ENCODE data around the gene CLCN2.

The CLCN2 gene

GRCh38 chr3:184387174-184387714 is 25.8 kb upstream of the CLCN2 start:
- Histone ChIP-seq H3K9me3 (ENCODE audit: control insufficient read depth, low read depth, low read length) (no peaks in the 10 kb centered on the region), H3K4me1 (ENCODE audit: control insufficient read depth, low read depth, low read length) (no peaks in the 10 kb centered on the region), H3K9ac (ENCODE audit: low read length) (no peak overlapping the region), H3K4me3 (ENCODE audit: low read length) (no peak overlapping the region), H3K27ac (ENCODE audit: low read length) (no peak overlapping the region), H3K36me3 (ENCODE audit: control insufficient read depth, low read depth, low read length) (no peaks in the 10 kb centered on the region), H3K27me3 (ENCODE audit: control insufficient read depth, insufficient read depth, low read length) (peaks cover 10% of the 10 kb centered on the region)

- Histone ChIP-seq H3K9ac (ENCODE audit: low read length) (no peak overlapping the region), H3K9me3 (ENCODE audit: control insufficient read depth, low read depth, low read length) (no peaks in the 10 kb centered on the region)
These were observed 24.8 kb upstream of the CLCN2 start for GRCh38 chr3:184386047-184386806.

GRCh38 chr3:184384856-184385422 is 23.5 kb upstream of the CLCN2 start:
- Histone ChIP-seq H3K27ac (ENCODE audit: low read length) (no peak overlapping the region), H3K9me3 (ENCODE audit: control insufficient read depth, low read depth, low read length) (no peaks in the 10 kb centered on the region), H3K4me3 (ENCODE audit: low read length) (no peak overlapping the region), H3K4me1 (ENCODE audit: control insufficient read depth, low read depth, low read length) (no peaks in the 10 kb centered on the region), H3K27me3 (ENCODE audit: control insufficient read depth, insufficient read depth, low read length) (peaks cover 29% of the 10 kb centered on the region), H3K9ac (ENCODE audit: low read length) (no peak overlapping the region), H3K36me3 (ENCODE audit: control insufficient read depth, low read depth, low read length) (no peaks in the 10 kb centered on the region)

More at GRCh38 chr3:184386047-184386806, 24.8 kb upstream of the CLCN2 start:
- no peak overlapping the region for H3K4me3 ChIP-seq (ENCODE audit: low read length)
- H3K27me3 ChIP-seq (ENCODE audit: control insufficient read depth, insufficient read depth, low read length) = peaks cover 20% of the 10 kb centered on the region
- no peaks in the 10 kb centered on the region for H3K36me3 ChIP-seq (ENCODE audit: control insufficient read depth, low read depth, low read length)
- H3K27ac ChIP-seq (ENCODE audit: low read length) = no peak overlapping the region
- H3K4me1 ChIP-seq (ENCODE audit: control insufficient read depth, low read depth, low read length) = no peaks in the 10 kb centered on the region

- Histone ChIP-seq H3K4me3 (ENCODE audit: low read length) (no peak overlapping the region), H3K27me3 (ENCODE audit: control insufficient read depth, insufficient read depth, low read length) (peaks cover 31% of the 10 kb centered on the region), H3K9me3 (ENCODE audit: control insufficient read depth, low read depth, low read length) (no peaks in the 10 kb centered on the region), H3K4me1 (ENCODE audit: control insufficient read depth, low read depth, low read length) (no peaks in the 10 kb centered on the region), H3K9ac (ENCODE audit: low read length) (no peak overlapping the region), H3K27ac (ENCODE audit: low read length) (no peak overlapping the region), H3K36me3 (ENCODE audit: control insufficient read depth, low read depth, low read length) (no peaks in the 10 kb centered on the region)
These were observed 22.9 kb upstream of the CLCN2 start for GRCh38 chr3:184384342-184384741.

GRCh38 chr3:184383033-184383740 is 21.8 kb upstream of the CLCN2 start:
- H3K9ac ChIP-seq (ENCODE audit: low read length) = no peak overlapping the region
- H3K4me1 ChIP-seq (ENCODE audit: control insufficient read depth, low read depth, low read length) = peaks cover 10% of the 10 kb centered on the region
- no peaks in the 10 kb centered on the region for H3K9me3 ChIP-seq (ENCODE audit: control insufficient read depth, low read depth, low read length)
- H3K27ac ChIP-seq (ENCODE audit: low read length) = no peak overlapping the region
- H3K4me3 ChIP-seq (ENCODE audit: low read length) = no peak overlapping the region
- H3K27me3 ChIP-seq (ENCODE audit: control insufficient read depth, insufficient read depth, low read length) = peaks cover 42% of the 10 kb centered on the region
- H3K36me3 ChIP-seq (ENCODE audit: control insufficient read depth, low read depth, low read length) = no peaks in the 10 kb centered on the region

- Histone ChIP-seq H3K27me3 (ENCODE audit: control insufficient read depth, insufficient read depth, low read length) (peaks cover 49% of the 10 kb centered on the region), H3K4me1 (ENCODE audit: control insufficient read depth, low read depth, low read length) (peaks cover 17% of the 10 kb centered on the region), H3K27ac (ENCODE audit: low read length) (no peak overlapping the region), H3K4me3 (ENCODE audit: low read length) (no peak overlapping the region), H3K9me3 (ENCODE audit: control insufficient read depth, low read depth, low read length) (no peaks in the 10 kb centered on the region), H3K36me3 (ENCODE audit: control insufficient read depth, low read depth, low read length) (no peaks in the 10 kb centered on the region), H3K9ac (ENCODE audit: low read length) (no peak overlapping the region)
These were observed 21.1 kb upstream of the CLCN2 start for GRCh38 chr3:184382326-184383032.

GRCh38 chr3:184381261-184382224 is 20.1 kb upstream of the CLCN2 start:
- no peaks in the 10 kb centered on the region for H3K36me3 ChIP-seq (ENCODE audit: control insufficient read depth, low read depth, low read length)
- peak overlapping the region; percentile 49 for H3K4me3 ChIP-seq (ENCODE audit: low read length)
- no peaks in the 10 kb centered on the region for H3K9me3 ChIP-seq (ENCODE audit: control insufficient read depth, low read depth, low read length)
- peaks cover 49% of the 10 kb centered on the region for H3K27me3 ChIP-seq (ENCODE audit: control insufficient read depth, insufficient read depth, low read length)
- H3K27ac ChIP-seq (ENCODE audit: low read length) = no peak overlapping the region
- H3K4me1 ChIP-seq (ENCODE audit: control insufficient read depth, low read depth, low read length) = peaks cover 20% of the 10 kb centered on the region
- no peak overlapping the region for H3K9ac ChIP-seq (ENCODE audit: low read length)

- H3K27me3 ChIP-seq (ENCODE audit: control insufficient read depth, insufficient read depth, low read length) = peaks cover 49% of the 10 kb centered on the region
These were observed 19.3 kb upstream of the CLCN2 start for GRCh38 chr3:184380627-184381260.

GRCh38 chr3:184380185-184380626 is 18.8 kb upstream of the CLCN2 start:
- H3K36me3 ChIP-seq (ENCODE audit: control insufficient read depth, low read depth, low read length) = no peaks in the 10 kb centered on the region
- H3K27me3 ChIP-seq (ENCODE audit: control insufficient read depth, insufficient read depth, low read length) = peaks cover 49% of the 10 kb centered on the region
- H3K4me3 ChIP-seq (ENCODE audit: low read length) = peak overlapping the region; percentile 49
- no peaks in the 10 kb centered on the region for H3K9me3 ChIP-seq (ENCODE audit: control insufficient read depth, low read depth, low read length)
- H3K9ac ChIP-seq (ENCODE audit: low read length) = no peak overlapping the region
- no peak overlapping the region for H3K27ac ChIP-seq (ENCODE audit: low read length)
- H3K4me1 ChIP-seq (ENCODE audit: control insufficient read depth, low read depth, low read length) = peaks cover 20% of the 10 kb centered on the region

More at GRCh38 chr3:184380627-184381260, 19.3 kb upstream of the CLCN2 start:
- Histone ChIP-seq H3K9ac (ENCODE audit: low read length) (no peak overlapping the region), H3K27ac (ENCODE audit: low read length) (no peak overlapping the region), H3K9me3 (ENCODE audit: control insufficient read depth, low read depth, low read length) (no peaks in the 10 kb centered on the region), H3K4me1 (ENCODE audit: control insufficient read depth, low read depth, low read length) (peaks cover 20% of the 10 kb centered on the region), H3K4me3 (ENCODE audit: low read length) (peak overlapping the region; percentile 49), H3K36me3 (ENCODE audit: control insufficient read depth, low read depth, low read length) (no peaks in the 10 kb centered on the region)

All from iPS-18a (cell line).